ENCODE data around the gene RAB28. TPM values are rescaled to one million over a fixed set of nuclear protein-coding genes. Genes with fewer than 3 reads are reported as not detected.

RAB28 gene
- total and polyA plus RNA-seq, 2 of the 8 experiments (the other 6 are each of a cell fraction or from before 2014, with no cell fraction given): 16.0 to 18.7 TPM

- TF ChIP-seq EGR1 (IDR thresholded peaks at IDR 0.05; ENCODE audit: borderline replicate concordance, low read depth, low read length): no peak
Measured at GRCh38 chr4:13498469-13498868, 14.3 kb upstream of the RAB28 start (continued).

All from H1 (cell line).